ENCODE data around the gene PBX3. TPM values are rescaled to one million over a fixed set of nuclear protein-coding genes. Genes with fewer than 3 reads are reported as not detected.
A peak's percentile ranks its signal among the peaks of the same experiment; 100 is the strongest.

Gene PBX3
- total and polyA plus RNA-seq, 10 of the 15 experiments (the other 5 are each of a cell fraction or from before 2014, with no cell fraction given) = 6.7 to 146 (median 22.2) TPM

DNA sequence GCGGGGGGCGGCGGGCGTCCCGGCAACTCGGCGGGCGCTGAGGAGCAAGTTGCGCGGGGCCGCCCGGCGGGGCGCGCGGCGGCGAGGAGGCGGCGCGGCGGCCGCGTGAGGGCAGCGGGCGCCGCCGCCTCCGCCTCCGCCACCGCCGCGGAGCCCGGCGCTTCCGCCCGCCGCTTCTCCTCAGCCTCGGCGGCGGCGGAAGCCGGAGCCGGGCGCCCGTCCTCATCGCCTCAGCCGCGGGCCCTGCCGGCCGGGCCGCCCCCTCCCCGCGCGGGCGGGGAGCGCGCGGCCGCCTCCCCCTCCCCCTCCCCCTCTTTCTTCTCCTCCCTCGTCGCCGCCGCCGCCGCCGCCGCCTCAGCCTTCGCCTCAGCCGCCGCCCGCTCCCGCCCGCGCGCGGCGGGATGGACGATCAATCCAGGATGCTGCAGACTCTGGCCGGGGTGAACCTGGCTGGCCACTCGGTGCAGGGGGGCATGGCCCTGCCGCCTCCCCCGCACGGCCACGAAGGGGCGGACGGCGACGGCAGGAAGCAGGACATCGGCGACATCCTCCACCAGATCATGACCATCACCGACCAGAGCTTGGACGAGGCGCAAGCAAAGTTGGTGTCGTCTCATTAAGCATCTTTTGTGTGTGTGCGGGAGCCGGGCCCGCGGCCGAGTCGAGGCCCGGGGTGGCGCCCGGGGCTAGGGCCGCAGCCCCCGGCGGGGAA is at the start of gene PBX3 (continued):
- TF ChIP-seq, protein P1, sequence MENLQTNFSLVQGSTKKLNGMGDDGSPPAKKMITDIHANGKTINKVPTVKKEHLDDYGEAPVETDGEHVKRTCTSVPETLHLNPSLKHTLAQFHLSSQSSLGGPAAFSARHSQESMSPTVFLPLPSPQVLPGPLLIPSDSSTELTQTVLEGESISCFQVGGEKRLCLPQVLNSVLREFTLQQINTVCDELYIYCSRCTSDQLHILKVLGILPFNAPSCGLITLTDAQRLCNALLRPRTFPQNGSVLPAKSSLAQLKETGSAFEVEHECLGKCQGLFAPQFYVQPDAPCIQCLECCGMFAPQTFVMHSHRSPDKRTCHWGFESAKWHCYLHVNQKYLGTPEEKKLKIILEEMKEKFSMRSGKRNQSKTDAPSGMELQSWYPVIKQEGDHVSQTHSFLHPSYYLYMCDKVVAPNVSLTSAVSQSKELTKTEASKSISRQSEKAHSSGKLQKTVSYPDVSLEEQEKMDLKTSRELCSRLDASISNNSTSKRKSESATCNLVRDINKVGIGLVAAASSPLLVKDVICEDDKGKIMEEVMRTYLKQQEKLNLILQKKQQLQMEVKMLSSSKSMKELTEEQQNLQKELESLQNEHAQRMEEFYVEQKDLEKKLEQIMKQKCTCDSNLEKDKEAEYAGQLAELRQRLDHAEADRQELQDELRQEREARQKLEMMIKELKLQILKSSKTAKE (IDR thresholded peaks at IDR 0.05; ENCODE audit: low read depth, poor library complexity, severe bottlenecking) = no peak
- TF ChIP-seq RCOR1 (conservative IDR thresholded peaks at IDR 0.05; ENCODE audit: low read depth, low read length) = no peak
- no peak for TF ChIP-seq CEBPB (IDR thresholded peaks at IDR 0.05; ENCODE audit: borderline replicate concordance in 1 of 2, low read depth in 2 of 2, low read length in 2 of 2)
- TF ChIP-seq NR2F1 (conservative IDR thresholded peaks at IDR 0.05) = 0 out of 2 replicates have a peak, but pooled peaks have one; percentile 8
- no peak; the same call in 1 of the 2 replicates for TF ChIP-seq LARP7 (IDR thresholded peaks at IDR 0.05)
- TF ChIP-seq NBN (IDR thresholded peaks at IDR 0.05) = no peak
- TF ChIP-seq POLR2A (IDR thresholded peaks at IDR 0.05; ENCODE audit: low read depth, low read length) = peak; percentile 76
- TF ChIP-seq NRF1 (conservative IDR thresholded peaks at IDR 0.05; ENCODE audit: low read depth, low read length) = no peak
- TF ChIP-seq SREBF1 (IDR thresholded peaks at IDR 0.05; ENCODE audit: low read length) = no peak
- no peak for TF ChIP-seq CBX3 (IDR thresholded peaks at IDR 0.05; ENCODE audit: borderline replicate concordance, low read depth)
- no peak for TF ChIP-seq FOS (IDR thresholded peaks at IDR 0.05; ENCODE audit: borderline replicate concordance, extremely low read depth, insufficient read length)
